ENCODE results near the gene PTPN4. TPM values are rescaled to one million over a fixed set of nuclear protein-coding genes. Genes with fewer than 3 reads are reported as not detected.

PTPN4 gene
- total and polyA plus RNA-seq, 2 of the 8 experiments (the other 6 are each of a cell fraction or from before 2014, with no cell fraction given), result 28.5 to 105 TPM

DNA sequence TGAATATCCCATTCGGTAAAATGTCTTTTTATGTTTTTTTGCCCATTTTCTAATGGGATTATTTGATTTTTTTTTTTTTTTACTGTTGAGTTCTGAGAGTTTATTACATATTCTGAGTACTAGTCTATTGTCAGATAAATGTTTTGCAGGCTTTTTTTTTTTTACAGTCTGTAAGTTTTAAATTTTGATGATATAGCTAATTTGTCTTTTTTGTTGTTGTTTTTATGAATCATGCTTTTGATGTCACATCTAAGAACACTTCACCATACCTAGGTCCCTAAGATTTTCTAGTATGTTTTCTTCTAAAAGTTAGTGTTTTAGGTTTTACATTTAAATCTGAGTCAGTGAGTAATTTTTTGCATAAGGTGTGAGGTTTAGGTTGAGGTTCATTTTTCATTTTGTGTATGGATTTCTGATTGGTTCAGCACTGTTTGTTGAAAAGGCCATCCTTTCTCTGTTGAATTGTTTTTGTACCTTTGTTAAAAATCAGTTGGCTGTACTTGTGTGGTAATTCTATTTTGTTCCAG, 40.7 kb downstream of the PTPN4 start:
- no peak overlapping the region for H4K5ac ChIP-seq (ENCODE audit: insufficient read length, low read depth, low read length)
- H3K36me3 ChIP-seq (ENCODE audit: control insufficient read depth in 2 of 4, insufficient read depth in 4 of 4, low read length in 3 of 4), result no peaks in the 10 kb centered on the region; a peak in 1 of 8 replicates
- peaks cover 0 to 5% of the 10 kb centered on the region in 2 experiments for H4K20me1 ChIP-seq (replicated peaks in 1 of 2; ENCODE audit: control insufficient read depth in 1 of 2, insufficient read depth in 2 of 2, low read length in 2 of 2)
- no peak overlapping the region for H2BK12ac ChIP-seq (ENCODE audit: low read depth, low read length)
- no peak overlapping the region for H2AFZ ChIP-seq (ENCODE audit: low read length)
- no peak overlapping the region for H3K56ac ChIP-seq (replicated peaks; ENCODE audit: insufficient read length, low read depth, low read length)
- peaks cover 24 to 100% of the 10 kb centered on the region in 2 experiments for H3K79me2 ChIP-seq (ENCODE audit: control insufficient read depth in 1 of 2, insufficient read depth in 2 of 2, low read length in 2 of 2)
- no peak overlapping the region for H4K8ac ChIP-seq (ENCODE audit: extremely low read depth, insufficient read depth, low read length)
- H3K9me3 ChIP-seq (ENCODE audit: insufficient read depth in 2 of 2, low read depth in 1 of 2, low read length in 1 of 2), result no peaks in the 10 kb centered on the region; a peak in 1 of 4 replicates
- H3K18ac ChIP-seq (ENCODE audit: extremely low read depth, low read length), result no peak overlapping the region
- H3K27me3 ChIP-seq (replicated peaks in 1 of 4; ENCODE audit: control insufficient read depth in 3 of 4, extremely low read depth in 1 of 4, insufficient read depth in 3 of 4, low read length in 3 of 4), result no peaks in the 10 kb centered on the region
- peaks cover 4 to 21% (median 9%) of the 10 kb centered on the region in 4 experiments for H3K4me1 ChIP-seq (replicated peaks in 1 of 4; ENCODE audit: control insufficient read depth in 3 of 4, insufficient read depth in 4 of 4, low read length in 3 of 4)
- no peaks in the 10 kb centered on the region for H3K79me1 ChIP-seq (ENCODE audit: low read depth, low read length)
- no peak overlapping the region for H2AK5ac ChIP-seq (ENCODE audit: low read depth, low read length)
- no peak overlapping the region for H2BK120ac ChIP-seq (replicated peaks; ENCODE audit: low read depth, low read length)
- DNase-seq (ENCODE audit: low read depth in 1 of 2, low spot score in 2 of 2) (no peak), FAIRE-seq (peak; percentile 60)
- 67% methylated on average over 1 of the region's 1 CpG; no CpG with 5 or more reads in 1 of the 2 experiments for WGBS, 2 experiments (ENCODE audit: extremely low coverage in 1 of 2, insufficient coverage in 1 of 2, insufficient read length in 1 of 2, insufficient replicate concordance in 2 of 2, low coverage in 1 of 2, low lambda C conversion rate in 2 of 2, missing lambda C conversion rate in 1 of 2)
- no peak overlapping the region for H3K4ac ChIP-seq (replicated peaks; ENCODE audit: insufficient read length, low read depth, low read length)
- H2BK20ac ChIP-seq (ENCODE audit: low read length), result no peak overlapping the region
- POLR2A ChIA-PET (ENCODE audit: partially characterized antibody), result no interaction called here
- H3K4me2 ChIP-seq (ENCODE audit: insufficient read depth in 1 of 2, low read depth in 2 of 2, low read length in 2 of 2), result no peak overlapping the region
- no peak overlapping the region for H3K23ac ChIP-seq (ENCODE audit: insufficient read length)
- no peak overlapping the region for H2BK5ac ChIP-seq (ENCODE audit: low read depth, low read length)
- H2BK15ac ChIP-seq (ENCODE audit: low read length), result no peak overlapping the region
- H3K14ac ChIP-seq (ENCODE audit: insufficient read length), result no peak overlapping the region
- H3K23me2 ChIP-seq (ENCODE audit: low read depth, low read length), result no peaks in the 10 kb centered on the region
- no peak overlapping the region; a peak in 1 of 8 replicates for H3K4me3 ChIP-seq (ENCODE audit: extremely low read depth in 1 of 4, insufficient read depth in 2 of 4, low read depth in 3 of 4, low read length in 4 of 4)
- H3K9ac ChIP-seq (replicated peaks in 1 of 4; ENCODE audit: extremely low read depth in 1 of 4, low read depth in 3 of 4, low read length in 3 of 4), result no peak overlapping the region
- H3K27ac ChIP-seq (ENCODE audit: low read depth, low read length), result no peak overlapping the region
- TF ChIP-seq CEBPB (IDR thresholded peaks at IDR 0.05; ENCODE audit: low read depth, low read length) (no peak), PHF8 (conservative IDR thresholded peaks at IDR 0.05; ENCODE audit: low read depth, low read length) (no peak), CHD2 (IDR thresholded peaks at IDR 0.05; ENCODE audit: low read length) (no peak), BACH1 (IDR thresholded peaks at IDR 0.05; ENCODE audit: low read length) (no peak), RAD21 (IDR thresholded peaks at IDR 0.05 in 1 of 2, conservative IDR thresholded peaks at IDR 0.05 in 1 of 2; ENCODE audit: low read depth in 2 of 2, low read length in 2 of 2) (no peak), SP4 (IDR thresholded peaks at IDR 0.05; ENCODE audit: low read length) (no peak), GABPA (IDR thresholded peaks at IDR 0.05; ENCODE audit: borderline replicate concordance, insufficient read depth, low read length) (no peak), CTBP2 (IDR thresholded peaks at IDR 0.05; ENCODE audit: borderline replicate concordance, insufficient read depth, insufficient read length, low read length) (no peak)
- CTCF ChIA-PET (ENCODE audit: partially characterized antibody), result interaction anchor here (1.5 kb wide), 1 partner anchor 47 kb away, joined by 4 read pairs; no protein-coding TSS in a partner anchor
- H4K91ac ChIP-seq (replicated peaks; ENCODE audit: insufficient read length, low read length), result no peak overlapping the region

Data from H1 (cell line).